ENCODE results near the gene CDK4.

Gene CDK4

GRCh38 chr12:57700317-57700716 is 51.8 kb downstream of the CDK4 start:
- H3K27me3 Mint-ChIP-seq: no peaks in the 10 kb centered on the region
- no peak overlapping the region for H3K27ac Mint-ChIP-seq
- H3K4me3 Mint-ChIP-seq: no peak overlapping the region
- H3K4me1 Mint-ChIP-seq (ENCODE audit: low read depth): peaks cover 4% of the 10 kb centered on the region
- H3K9me3 Mint-ChIP-seq (ENCODE audit: low read depth): peaks cover 7% of the 10 kb centered on the region
- peaks cover 33% of the 10 kb centered on the region for H3K36me3 Mint-ChIP-seq

DNA sequence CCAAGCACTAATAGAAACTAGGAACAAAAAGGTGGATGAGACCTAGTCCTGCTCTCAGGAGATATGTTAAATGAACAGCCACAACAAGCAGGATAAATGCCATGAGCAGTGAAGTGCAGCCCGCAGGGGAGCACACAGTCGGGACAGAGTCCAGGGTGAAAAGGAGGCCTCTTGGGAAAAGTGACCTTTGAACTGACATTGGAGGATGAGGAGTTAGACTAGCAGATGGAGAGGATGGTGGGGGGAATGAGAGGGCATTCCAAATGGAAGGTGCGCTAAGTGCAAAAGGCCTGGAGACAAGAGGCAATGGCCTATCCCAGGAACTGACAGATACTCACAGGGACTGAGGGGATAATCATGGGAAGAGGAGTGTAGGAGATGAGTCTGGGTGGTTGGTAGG is 53.7 kb downstream of the CDK4 start:
- H3K9me3 Mint-ChIP-seq (ENCODE audit: low read depth): peaks cover 7% of the 10 kb centered on the region
- H3K27me3 Mint-ChIP-seq: no peaks in the 10 kb centered on the region
- H3K36me3 Mint-ChIP-seq: peaks cover 25% of the 10 kb centered on the region
- H3K27ac Mint-ChIP-seq: no peak overlapping the region
- H3K4me1 Mint-ChIP-seq (ENCODE audit: low read depth): peaks cover 4% of the 10 kb centered on the region
- H3K4me3 Mint-ChIP-seq: no peak overlapping the region

Measured in activated naive CD8-positive, alpha-beta T cell (primary cell).